ENCODE measurements around the gene OSBPL8. TPM values are rescaled to one million over a fixed set of nuclear protein-coding genes. Genes with fewer than 3 reads are reported as not detected.

Gene OSBPL8
- total RNA-seq, 4 donors from 2014 or later = 15.5 to 241 (median 29.4) TPM

DNA sequence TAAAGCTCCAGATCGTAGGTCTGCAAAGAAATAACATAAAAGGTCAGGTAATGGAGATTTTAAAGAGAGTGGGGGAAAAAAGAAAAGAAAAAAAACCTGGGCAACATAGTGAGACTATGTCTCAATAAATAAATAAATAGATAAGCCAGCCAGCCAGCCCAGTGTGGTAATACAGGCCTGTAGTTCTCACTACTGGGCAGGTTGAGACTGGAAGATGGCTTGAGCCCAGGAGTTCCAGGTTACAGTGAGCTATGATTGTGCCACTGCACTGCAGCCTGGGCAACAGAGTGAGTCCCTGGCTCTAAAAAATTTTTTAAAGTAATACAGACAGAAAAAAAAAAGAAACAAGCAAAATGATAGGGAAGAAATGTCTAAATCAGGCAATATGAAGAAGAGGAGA lies 168.1 kb downstream of the OSBPL8 start:
- in situ Hi-C loops (cut with MboI; ENCODE audit: low pct_ligation_motif_present in 1 of 4, low pct_unique_long_range_greater_than_20kb in 1 of 4, low sequenced_read_pairs in 3 of 4) (no loop called here), intact Hi-C loops (cut with DNase I; ENCODE audit: low total_unique reads) (no loop called here)
- WGBS, 2 donors (ENCODE audit: low coverage in 1 of 2) = 75 to 100% methylated on average over 1 of the region's 1 CpG
- H3K9me3 ChIP-seq = no peaks in the 10 kb centered on the region
- peaks cover 0 to 9% (median 2%) of the 10 kb centered on the region in 4 donors for H3K36me3 ChIP-seq
- no peaks in the 10 kb centered on the region for H3K4me1 ChIP-seq
- H3K4me3 ChIP-seq = no peak overlapping the region
- no peak for DNase-seq
- no peak overlapping the region for H3K27ac ChIP-seq
- TF ChIP-seq EP300 (IDR thresholded peaks at IDR 0.05; ENCODE audit: low read depth) (no peak), POLR2AphosphoS5 (IDR thresholded peaks at IDR 0.05) (no peak), POLR2A (IDR thresholded peaks at IDR 0.05) (no peak), CTCF (IDR thresholded peaks at IDR 0.05) (no peak)
- H3K27me3 ChIP-seq = no peaks in the 10 kb centered on the region

DNA sequence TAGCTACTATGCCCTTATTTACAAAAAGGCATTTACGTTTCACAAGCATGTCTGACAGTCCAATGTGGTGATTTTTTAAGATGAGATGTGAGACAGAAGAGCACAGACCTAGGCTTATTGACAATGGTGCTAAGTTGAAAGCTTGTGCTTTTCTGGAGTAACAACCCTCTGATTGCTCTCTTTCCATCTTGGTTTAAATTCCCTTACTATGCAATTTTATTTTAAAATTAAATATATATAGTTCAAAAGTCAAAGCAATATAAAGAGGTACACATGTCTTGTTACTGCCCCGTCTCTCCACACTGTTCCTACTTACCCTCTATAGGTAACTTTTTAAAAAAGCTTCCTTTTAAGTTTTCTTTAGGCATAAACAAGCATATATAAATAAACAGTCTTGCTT lies 172.0 kb downstream of the OSBPL8 start:
- DNase-seq = no peak
- in situ Hi-C loops (cut with MboI; ENCODE audit: low pct_ligation_motif_present in 1 of 4, low pct_unique_long_range_greater_than_20kb in 1 of 4, low sequenced_read_pairs in 3 of 4) (no loop called here), intact Hi-C loops (cut with DNase I; ENCODE audit: low total_unique reads) (no loop called here)
- no peaks in the 10 kb centered on the region for H3K9me3 ChIP-seq
- no peak overlapping the region for H3K27ac ChIP-seq
- WGBS, 2 donors (ENCODE audit: low coverage in 1 of 2) = 89 to 96% methylated on average over 2 of the region's 2 CpGs
- H3K4me3 ChIP-seq = no peak overlapping the region
- H3K4me1 ChIP-seq = no peaks in the 10 kb centered on the region
- no peak for TF ChIP-seq POLR2AphosphoS5 (IDR thresholded peaks at IDR 0.05)
- no peak for TF ChIP-seq CTCF (IDR thresholded peaks at IDR 0.05)
- no peak for TF ChIP-seq POLR2A (IDR thresholded peaks at IDR 0.05)
- TF ChIP-seq EP300 (IDR thresholded peaks at IDR 0.05; ENCODE audit: low read depth) = no peak
- H3K36me3 ChIP-seq = peaks cover 0 to 23% (median 0%) of the 10 kb centered on the region in 4 donors
- H3K27me3 ChIP-seq = no peaks in the 10 kb centered on the region

- intact Hi-C loops (cut with DNase I; ENCODE audit: low total_unique reads) (no loop called here), in situ Hi-C loops (cut with MboI; ENCODE audit: low pct_ligation_motif_present in 1 of 4, low pct_unique_long_range_greater_than_20kb in 1 of 4, low sequenced_read_pairs in 3 of 4) (no loop called here)
- no peak for DNase-seq
- no peaks in the 10 kb centered on the region for H3K27me3 ChIP-seq
- H3K9me3 ChIP-seq = no peaks in the 10 kb centered on the region
- WGBS, 2 donors (ENCODE audit: low coverage in 1 of 2) = 80% methylated on average over 2 of the region's 2 CpGs; no CpG with 5 or more reads in 1 of the 2 donors
- no peaks in the 10 kb centered on the region for H3K4me1 ChIP-seq
- H3K4me3 ChIP-seq = no peak overlapping the region
- H3K27ac ChIP-seq = no peak overlapping the region
- peaks cover 0 to 14% (median 0%) of the 10 kb centered on the region in 4 donors for H3K36me3 ChIP-seq
- TF ChIP-seq CTCF (IDR thresholded peaks at IDR 0.05) (no peak), EP300 (IDR thresholded peaks at IDR 0.05; ENCODE audit: low read depth) (no peak), POLR2AphosphoS5 (IDR thresholded peaks at IDR 0.05) (no peak), POLR2A (IDR thresholded peaks at IDR 0.05) (no peak)
These were observed 175.0 kb downstream of the OSBPL8 start for GRCh38 chr12:76384560-76384959.

DNA sequence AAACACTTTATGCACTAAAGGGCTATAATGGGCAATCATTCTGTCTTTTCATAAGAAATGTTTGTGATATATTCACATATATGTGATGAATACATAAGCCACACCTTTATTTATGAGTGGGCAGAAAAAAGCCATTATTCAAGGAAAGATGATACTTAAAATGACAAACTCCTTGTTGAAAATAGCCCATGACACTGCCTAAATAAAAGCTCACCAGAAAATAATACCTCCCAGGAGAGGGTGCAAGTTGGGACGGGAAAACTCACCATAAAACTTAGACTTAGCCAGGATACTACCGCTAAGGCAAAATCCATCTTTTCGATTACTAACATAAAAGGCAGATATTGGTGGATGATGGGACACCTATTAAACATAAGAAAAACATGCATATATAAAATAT lies 175.6 kb downstream of the OSBPL8 start:
- Histone ChIP-seq H3K36me3 (peaks cover 0 to 14% (median 0%) of the 10 kb centered on the region in 4 donors), H3K27me3 (no peaks in the 10 kb centered on the region), H3K4me3 (no peak overlapping the region), H3K9me3 (no peaks in the 10 kb centered on the region), H3K4me1 (no peaks in the 10 kb centered on the region), H3K27ac (no peak overlapping the region)
- in situ Hi-C loops (cut with MboI; ENCODE audit: low pct_ligation_motif_present in 1 of 4, low pct_unique_long_range_greater_than_20kb in 1 of 4, low sequenced_read_pairs in 3 of 4) (no loop called here), intact Hi-C loops (cut with DNase I; ENCODE audit: low total_unique reads) (no loop called here)
- TF ChIP-seq EP300 (IDR thresholded peaks at IDR 0.05; ENCODE audit: low read depth) (no peak), POLR2AphosphoS5 (IDR thresholded peaks at IDR 0.05) (no peak), CTCF (IDR thresholded peaks at IDR 0.05) (no peak), POLR2A (IDR thresholded peaks at IDR 0.05) (no peak)
- WGBS, 2 donors (ENCODE audit: low coverage in 1 of 2) = 84 to 92% methylated on average over 3 of the region's 3 CpGs
- DNase-seq = no peak

Data from transverse colon (tissue), 4 donors.